Astrocyte of the hippocampus (primary cell): ENCODE measurements around the gene PLEKHM3.
A peak's percentile ranks its signal among the peaks of the same experiment; 100 is the strongest.

Experiments used
- DNase-seq: peaks from one replicate; pipeline ENCODE4 v3.0.0; 2011; ENCODE audit warnings: low read depth, low spot score

The PLEKHM3 gene

DNA sequence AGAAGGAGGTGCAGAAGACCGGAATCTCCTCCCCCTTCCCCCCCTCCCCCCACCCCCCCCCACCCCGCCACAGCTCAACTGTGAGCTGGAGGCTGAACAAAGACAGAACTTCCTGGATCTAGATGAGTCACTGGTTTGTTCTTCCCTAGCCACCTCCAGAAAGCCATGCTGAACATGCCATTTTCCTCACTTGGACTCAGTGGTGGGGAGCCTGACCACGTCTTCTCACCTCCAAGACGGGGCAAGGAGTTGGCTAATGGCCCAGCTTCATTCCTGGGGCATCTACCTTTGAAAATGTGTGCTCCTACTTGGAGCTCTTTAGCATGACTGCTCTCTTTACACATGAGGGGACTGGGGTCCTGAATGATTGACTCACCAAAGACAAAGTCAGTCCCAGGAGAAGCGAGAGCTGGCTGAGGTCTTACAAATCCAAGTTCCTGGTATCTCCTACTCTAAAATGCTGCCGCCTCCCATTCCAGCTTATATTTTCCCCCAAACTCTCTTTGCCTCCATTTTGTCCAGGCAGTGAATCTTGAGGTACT is 233.0 kb downstream of the PLEKHM3 start:
- DNase-seq = peak; percentile 87

DNA sequence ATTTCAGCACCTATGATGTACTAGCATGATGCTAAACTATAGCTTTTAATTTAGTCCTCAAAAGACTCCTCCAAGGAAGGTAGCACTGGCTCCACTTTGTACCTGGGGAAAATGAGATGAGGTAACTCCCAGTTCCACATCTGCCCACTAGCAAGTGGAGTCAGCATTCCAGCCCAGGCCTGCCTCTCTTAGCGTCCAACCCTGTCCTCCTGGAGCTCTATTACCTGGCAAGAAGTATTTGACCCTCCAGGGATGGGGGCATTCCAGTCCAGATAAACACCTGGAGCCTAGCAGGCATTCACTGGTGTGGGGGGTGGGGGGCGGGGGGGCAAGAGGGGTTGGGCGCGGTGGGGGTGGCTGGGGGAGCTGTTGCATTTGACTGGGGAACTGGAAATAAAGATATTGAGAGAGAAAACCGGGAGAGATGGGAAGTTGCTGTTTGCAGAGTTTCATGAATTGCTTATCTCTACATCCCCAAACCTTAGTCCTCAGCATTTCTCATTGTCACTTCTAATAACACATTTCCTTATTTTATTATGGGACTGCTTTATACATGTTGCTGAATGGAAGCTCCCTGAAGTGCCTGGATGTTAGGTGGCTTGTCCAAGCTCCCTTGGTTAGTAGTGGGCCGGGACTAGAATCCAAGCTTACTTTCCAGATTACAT is 233.6 kb downstream of the PLEKHM3 start:
- DNase-seq = no peak

DNA sequence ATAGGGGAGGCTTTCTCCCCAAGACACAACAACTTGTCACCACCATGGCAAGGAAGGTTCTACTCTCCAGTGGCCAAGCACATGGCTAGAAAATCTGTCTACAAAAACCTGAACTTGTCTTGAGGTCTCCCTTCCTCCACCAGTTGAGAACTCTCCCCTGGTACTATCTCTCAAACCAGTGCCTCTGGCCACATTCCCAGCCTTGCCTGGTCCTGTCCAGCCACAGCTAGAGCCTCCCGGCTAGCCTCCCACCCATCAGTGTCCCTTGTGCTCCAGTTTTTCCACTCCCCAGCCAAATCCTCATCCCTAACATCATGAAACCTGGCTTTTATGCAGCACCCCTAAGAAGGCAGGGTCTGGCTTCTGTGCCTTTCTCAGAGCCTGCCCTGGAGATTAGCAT is 234.4 kb downstream of the PLEKHM3 start:
- no peak for DNase-seq

DNA sequence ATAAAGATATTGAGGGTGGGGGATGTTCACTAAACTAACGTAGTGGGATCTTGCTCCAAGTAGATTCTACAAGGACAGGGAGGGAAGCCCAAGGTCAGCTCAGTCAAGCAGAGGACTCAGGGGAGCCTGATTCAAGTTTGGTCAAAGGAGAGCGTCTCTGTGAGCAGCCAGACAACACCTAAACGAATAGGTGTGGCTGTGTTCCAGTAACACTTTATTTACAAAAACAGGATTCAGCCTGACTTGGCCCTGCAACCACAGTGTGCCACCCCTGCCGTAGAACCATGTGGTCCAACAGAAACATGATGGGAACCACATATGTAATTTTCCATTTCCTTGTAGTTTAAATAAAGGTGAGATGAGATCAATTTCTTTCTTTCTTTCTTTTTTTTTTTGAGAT is 237.5 kb downstream of the PLEKHM3 start:
- no peak for DNase-seq

DNA sequence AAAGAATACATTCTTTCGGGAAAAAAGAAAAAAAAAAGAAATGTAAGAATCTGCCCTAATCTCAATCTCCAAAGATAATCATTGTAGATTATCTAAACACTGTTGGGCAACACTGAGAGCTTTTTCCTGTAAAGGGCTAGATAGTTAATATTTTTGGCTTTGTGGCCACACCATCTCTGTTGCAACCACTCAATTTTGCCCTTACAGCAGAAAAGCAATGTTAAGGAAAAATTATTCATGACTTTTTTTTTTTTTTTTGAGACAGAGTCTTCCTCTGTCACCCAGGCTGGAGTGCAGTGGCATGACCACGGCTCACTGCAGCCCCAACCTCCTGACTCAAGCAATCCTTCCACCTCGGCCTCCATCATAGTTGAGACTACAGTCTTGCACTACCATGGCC is 238.3 kb downstream of the PLEKHM3 start:
- no peak for DNase-seq

DNA sequence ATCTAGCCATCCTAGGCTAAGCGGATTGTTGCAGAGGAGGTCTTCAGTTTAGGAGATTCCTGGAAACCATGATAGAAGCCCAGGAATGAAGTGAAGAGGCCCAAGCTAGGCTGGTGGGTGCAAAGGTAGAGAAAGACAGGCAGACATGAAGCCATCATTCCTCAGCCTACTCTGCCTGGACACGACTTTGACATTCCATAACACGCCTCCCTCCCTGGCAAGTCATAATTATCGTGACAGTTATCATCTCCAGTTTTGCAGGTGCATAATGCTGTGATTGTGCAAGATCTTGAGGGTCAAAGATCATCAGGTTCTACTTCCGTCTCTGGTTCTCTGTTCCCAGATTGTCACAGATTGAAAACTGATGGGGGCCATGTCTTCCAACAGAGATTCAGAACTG is 240.4 kb downstream of the PLEKHM3 start:
- DNase-seq = no peak

DNA sequence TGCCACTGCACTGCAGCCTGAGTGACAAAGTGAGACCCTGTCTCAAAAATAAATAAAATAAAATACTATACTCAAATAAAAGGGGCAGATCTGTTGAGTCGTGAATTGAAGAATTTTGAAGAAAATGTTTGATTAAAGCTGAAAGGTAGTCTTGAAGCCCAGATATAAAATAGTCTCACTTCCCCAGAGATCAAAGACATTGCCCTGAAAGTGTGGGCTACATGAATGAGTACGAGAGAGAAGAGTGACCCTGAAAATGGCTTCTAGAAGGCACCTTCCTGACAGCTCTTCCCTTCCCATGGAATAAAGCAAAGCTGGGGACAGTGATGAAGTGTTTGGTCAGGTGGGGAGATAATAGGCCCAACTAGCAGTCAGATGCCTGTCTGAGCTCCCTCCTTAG is 241.8 kb downstream of the PLEKHM3 start:
- DNase-seq = no peak

DNA sequence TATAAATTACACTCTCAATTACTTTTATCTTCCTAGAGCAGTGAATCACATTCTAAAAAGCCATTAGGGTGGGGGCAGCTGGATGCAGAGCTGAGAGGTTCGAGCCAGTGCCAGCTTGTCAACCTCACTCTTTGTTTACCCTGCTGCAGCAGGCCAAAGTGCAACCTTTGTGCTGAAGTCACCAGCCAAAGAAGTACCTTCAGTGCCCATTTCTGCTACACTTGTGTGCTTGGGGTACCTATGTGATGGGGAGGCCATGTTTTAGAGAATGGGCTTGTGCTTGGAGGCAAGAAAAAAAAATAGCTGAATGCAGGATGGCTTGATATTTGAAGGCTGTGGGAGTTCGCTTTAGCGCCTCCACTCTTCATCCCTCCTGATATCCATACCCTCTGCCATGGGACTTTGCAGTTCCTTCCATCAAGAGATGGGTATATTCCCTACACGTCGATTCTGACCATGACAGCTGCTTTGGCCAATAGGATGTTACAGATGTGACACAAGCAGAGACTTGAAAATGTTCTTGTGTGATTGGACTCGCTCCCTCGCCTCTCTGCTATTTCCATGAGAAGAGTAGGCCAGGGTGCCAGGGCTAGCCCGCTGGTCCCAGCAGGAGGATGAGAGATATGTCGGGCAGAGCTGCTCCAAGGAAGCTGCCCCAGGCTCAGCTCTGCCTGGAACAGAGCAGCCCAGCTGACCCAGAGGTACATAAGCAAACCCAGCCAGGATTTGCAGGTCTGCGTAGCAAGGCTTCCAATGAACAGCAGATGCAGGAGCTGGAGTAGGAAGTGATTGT is 242.9 kb downstream of the PLEKHM3 start:
- no peak for DNase-seq

DNA sequence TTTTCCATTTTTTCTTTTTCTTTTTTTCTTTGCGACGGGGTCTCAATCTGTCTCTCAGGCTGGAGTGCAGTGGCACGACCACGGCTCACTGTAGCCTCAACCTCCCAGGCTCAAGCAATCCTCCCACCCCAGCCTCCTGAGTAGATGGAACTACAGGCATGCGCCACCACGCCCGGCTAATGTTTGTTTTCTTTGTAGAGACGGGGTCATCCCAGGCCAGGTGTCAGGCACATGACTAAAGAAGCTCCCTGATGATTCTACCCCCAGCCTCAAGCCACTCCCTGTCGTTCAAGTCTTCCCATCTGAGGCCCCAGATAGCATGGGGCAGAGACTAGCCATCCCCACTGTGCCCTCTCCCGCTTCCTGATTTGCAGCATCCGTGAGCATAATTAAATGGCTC is 245.8 kb downstream of the PLEKHM3 start:
- DNase-seq = no peak

DNA sequence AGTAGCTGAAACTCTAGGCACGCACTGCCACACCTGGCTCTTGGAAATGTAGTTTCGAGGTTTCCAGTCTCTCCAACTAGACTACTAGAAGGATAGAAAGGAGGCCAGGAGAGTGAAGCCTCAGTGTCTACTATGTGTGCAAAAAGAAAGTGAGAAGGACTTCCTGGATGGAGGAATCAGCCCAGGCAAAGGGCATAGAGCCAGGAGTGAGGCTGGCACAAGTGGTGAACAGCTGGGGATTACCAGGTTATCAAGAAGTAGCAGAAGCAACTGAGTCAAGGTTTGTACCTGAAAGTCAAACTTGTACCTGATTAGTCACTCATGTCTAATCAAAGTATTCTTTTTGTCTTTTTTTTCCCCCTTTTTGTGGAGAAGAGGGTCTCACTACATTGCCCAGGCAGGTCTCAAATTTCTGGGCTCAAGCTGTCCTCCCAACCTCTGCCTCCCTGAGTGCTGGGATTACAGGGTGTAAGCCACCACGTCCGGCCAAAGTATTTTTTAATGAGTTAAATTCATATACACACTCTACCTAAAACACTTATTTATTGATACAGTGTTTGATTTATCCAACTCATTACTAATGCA is 246.9 kb downstream of the PLEKHM3 start:
- DNase-seq = no peak

DNA sequence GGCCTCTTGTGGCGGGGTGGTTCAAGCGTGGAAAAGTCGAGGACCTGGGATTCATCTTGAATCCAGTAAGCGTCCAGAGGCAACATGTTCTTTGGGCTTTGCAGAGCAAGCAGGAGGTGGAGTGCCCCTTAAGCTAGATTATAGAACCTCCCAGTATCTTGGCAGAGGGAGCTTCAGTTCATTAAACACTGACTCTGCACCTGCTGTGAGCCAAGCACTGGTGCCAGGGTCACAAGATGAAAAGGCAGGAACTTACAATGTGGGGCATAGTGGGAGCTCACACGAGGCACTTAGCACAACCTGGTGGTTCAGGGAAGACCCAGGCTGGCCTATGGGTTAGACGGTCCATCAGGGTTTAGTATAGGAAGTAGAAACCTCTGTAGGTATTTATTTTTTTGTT is 248.2 kb downstream of the PLEKHM3 start:
- no peak for DNase-seq

DNA sequence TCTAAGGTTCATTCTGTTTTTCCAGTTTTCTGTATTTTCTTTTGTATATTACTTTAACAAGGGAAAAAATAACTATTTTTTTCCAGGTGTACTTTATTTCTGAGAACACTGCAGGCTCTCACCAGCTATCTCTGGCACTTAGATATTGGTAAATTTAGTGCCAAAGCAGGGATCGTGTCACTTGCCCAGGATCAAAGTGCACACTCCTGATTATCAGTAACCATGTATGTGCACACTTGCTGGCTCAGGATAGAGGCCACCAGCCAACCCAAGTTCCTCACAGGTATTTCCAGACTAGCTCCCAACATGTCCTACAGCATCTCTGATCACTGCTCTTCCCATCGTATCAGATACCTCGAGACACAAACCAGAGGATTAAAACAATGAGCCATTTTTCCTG is 249.9 kb downstream of the PLEKHM3 start:
- DNase-seq = no peak

DNA sequence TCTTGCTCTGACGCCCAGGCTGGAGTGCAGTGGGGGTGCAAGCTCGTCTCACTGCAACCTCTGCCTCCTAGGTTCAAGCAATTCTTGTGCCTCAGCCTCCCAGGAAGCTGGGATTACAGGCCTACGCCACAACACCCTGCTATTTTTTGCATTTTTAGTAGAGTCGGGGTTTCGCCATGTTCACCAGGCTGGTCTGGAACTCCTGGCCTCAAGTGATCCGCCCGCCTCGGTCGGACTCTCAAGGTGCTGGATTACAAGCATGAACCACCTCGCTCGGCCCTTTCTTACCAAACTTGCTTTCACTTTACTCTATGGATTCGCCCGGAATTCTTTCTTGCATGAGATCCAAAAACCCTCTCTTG is 252.5 kb downstream of the PLEKHM3 start:
- no peak for DNase-seq

DNA sequence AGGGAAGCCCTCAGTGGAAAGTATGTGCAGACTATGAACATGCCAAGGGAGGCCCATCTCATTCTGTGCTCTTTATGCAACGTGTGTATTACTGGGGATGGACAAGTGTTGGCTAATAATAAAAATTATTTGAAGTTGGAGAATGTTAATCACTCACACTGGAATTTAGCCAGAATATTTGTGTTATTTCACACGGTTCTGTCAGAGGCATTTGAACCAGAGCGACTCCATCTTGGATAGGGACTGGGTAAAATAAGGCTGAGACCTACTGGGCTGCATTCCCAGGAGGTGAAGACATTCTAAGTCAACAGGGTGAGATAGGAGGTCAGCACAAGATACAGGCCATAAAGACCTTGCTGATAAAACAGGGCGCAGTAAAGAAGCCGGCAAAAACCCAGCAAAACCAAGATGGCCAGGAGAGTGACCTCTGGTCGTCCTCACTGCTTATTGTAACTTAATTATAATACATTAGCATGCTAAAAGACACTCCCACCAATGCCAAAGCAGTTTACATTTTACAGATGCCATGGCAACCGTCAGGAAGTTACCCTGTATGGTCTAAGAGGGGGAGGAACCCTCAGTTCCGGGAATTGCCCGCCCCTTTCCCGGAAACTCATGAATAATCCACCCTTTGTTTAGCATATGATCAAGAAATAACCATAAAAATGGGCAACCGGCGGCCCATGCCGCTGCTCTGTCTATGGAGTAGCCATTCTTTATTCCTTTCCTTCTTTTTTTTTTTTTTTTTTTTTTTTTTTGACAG is 253.1 kb downstream of the PLEKHM3 start:
- DNase-seq = peak; percentile 64

DNA sequence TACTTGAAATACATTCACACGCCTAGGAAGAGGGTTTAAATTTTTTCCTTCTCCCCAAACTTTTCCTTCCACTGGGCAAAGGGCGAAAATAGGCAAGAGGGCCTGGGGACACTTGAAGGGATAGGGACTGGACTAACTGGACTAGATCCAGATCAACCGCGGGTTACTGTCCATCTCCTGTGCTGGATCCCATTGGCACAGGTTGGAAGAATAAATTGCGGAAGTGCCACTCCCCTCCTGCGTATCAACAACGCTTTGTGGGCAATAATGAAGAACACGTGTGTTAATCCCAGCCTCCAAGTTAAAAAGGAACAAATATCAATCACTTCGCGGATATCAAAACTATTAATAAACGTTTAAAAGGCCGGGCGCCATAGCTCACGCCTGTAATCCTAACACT is 253.9 kb downstream of the PLEKHM3 start:
- no peak for DNase-seq
